CD4-positive, alpha-beta T cell (primary cell): ENCODE results near the gene CEACAM16. TPM values are rescaled to one million over a fixed set of nuclear protein-coding genes. Genes with fewer than 3 reads are reported as not detected.

Experiments
- ATAC-seq: fragments of 200-7000 bp; cut with Tn5 transposase; one replicate; pipeline ENCODE4 v1.10.0; 2022; ENCODE audit warnings: mild to moderate bottlenecking; ENCODE audit not compliant: poor library complexity
- CTCF ChIA-PET: fragments of 350-600 bp; sonication (Branson Sonifier 250); formaldehyde crosslinking; loops from one replicate; lab custom pipeline; 2021; ENCODE audit warnings: antibody characterized with exemption, inconsistent platforms; lab: Charles Lee
- POLR2A ChIA-PET: fragments of 350-600 bp; sonication (Branson Sonifier 250); formaldehyde crosslinking; loops from one replicate; lab custom pipeline; 2021; ENCODE audit warnings: antibody characterized with exemption, inconsistent platforms; lab: Charles Lee
- DNase-seq, 14 experiments: peaks; one replicate each; pipeline ENCODE4 v3.0.0-alpha.2; 2013 to 2020; ENCODE audit warnings: mixed read lengths in 2 of 14
- H3K27ac ChIP-seq, 2 donors: one replicate each; pipeline versions ENCODE4 v1.5.1 to v1.7.0; 2013; ENCODE audit warnings: low read length in 2 of 2, low read depth in 1 of 2, mild to moderate bottlenecking in 1 of 2
- H3K27me3 ChIP-seq, 2 experiments: 1 replicate in 1 of 2; 2 replicates in 1 of 2; pipeline versions ENCODE4 v1.6.1 to v1.7.0; 2013; ENCODE audit warnings: low read length in 2 of 2, control low read depth in 1 of 2, mild to moderate bottlenecking in 1 of 2, moderate library complexity in 1 of 2; ENCODE audit not compliant: insufficient read depth in 2 of 2, control insufficient read depth in 1 of 2
- H3K36me3 ChIP-seq: one replicate; pipeline ENCODE4 v1.6.1; 2013; ENCODE audit warnings: low read length, control low read depth; ENCODE audit not compliant: insufficient read depth
- H3K4me1 ChIP-seq: one replicate; pipeline ENCODE4 v1.6.1; 2013; ENCODE audit warnings: low read length, control low read depth; ENCODE audit not compliant: insufficient read depth
- H3K4me3 ChIP-seq: one replicate; pipeline ENCODE4 v1.5.1; 2013; ENCODE audit warnings: mild to moderate bottlenecking, low read length, moderate library complexity
- H3K9me3 ChIP-seq, 2 experiments: 1 replicate in 1 of 2; 2 replicates in 1 of 2; pipeline versions ENCODE4 v1.6.1 to v1.7.0; 2013; ENCODE audit warnings: low read length in 2 of 2, mild to moderate bottlenecking in 2 of 2, control low read depth in 1 of 2, moderate library complexity in 1 of 2; ENCODE audit not compliant: control insufficient read depth in 1 of 2, insufficient read depth in 1 of 2
- H3K27ac Mint-ChIP-seq: one replicate; pipeline ENCODE4 v1.8.0; 2020; ENCODE audit warnings: mixed read lengths
- H3K27me3 Mint-ChIP-seq: one replicate; pipeline ENCODE4 v1.8.0; 2021; ENCODE audit warnings: mixed read lengths
- H3K36me3 Mint-ChIP-seq: one replicate; pipeline ENCODE4 v1.8.0; 2021; ENCODE audit warnings: low read depth, mixed read lengths
- H3K4me1 Mint-ChIP-seq: one replicate; pipeline ENCODE4 v1.8.0; 2021; ENCODE audit warnings: low read depth, mixed read lengths
- H3K4me3 Mint-ChIP-seq: one replicate; pipeline ENCODE4 v1.8.0; 2020; ENCODE audit warnings: mild to moderate bottlenecking, mixed read lengths
- H3K9me3 Mint-ChIP-seq: one replicate; pipeline ENCODE4 v1.8.0; 2020; ENCODE audit warnings: mixed read lengths
- CTCF ChIP-seq: fragments of 200-600 bp; IDR thresholded peaks from one replicate; pipeline ENCODE4 v1.8.0; 2022; ENCODE audit warnings: antibody characterized with exemption, mild to moderate bottlenecking
- intact Hi-C, 2 experiments: fragments of 100-400 bp; cut with DNase I in 1 of 2; cut with micrococcal nuclease in 1 of 2; formaldehyde crosslinking; loops; one replicate each; pipeline versions ENCODE4 v1.15.1 to v1.9.0; 2023 to 2025; cut with DNase I, micrococcal nuclease
- total RNA-seq, 174 experiments: library from RNA in 2 of 174; stranded (reverse) in 2 of 174; gene quantifications; one replicate each; pipeline ENCODE4 v1.2.3 and lab custom pipeline; 2021 to 2026

The CEACAM16 gene
- total RNA-seq, 2 experiments from 2014 or later, result not detected

DNA sequence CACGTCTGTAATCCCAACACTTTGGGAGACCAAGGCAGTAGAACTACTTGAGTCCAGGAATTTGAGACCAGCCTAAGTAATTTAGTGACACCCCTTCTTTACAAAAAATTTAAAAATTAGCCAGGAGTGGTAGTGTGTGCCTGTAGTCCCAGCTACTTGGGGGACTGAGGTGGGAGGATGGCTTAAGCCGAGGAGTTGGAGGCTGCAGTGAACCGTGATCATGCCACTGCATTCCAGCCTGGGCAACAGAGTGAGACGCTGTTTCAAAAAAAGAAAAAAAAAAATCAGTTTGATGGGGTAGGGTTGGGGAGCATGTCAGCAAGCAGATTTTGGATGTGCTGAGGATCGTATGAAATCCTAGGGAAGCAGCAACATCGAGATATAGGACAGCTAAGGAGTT is 23.4 kb upstream of the CEACAM16 start:
- POLR2A ChIA-PET, result no interaction called here
- Histone ChIP-seq H3K9me3 (peaks cover 0 to 4% of the 10 kb centered on the region in 2 experiments), H3K27me3 (no peaks in the 10 kb centered on the region), H3K27ac (no peak overlapping the region), H3K4me1 (no peaks in the 10 kb centered on the region), H3K36me3 (no peaks in the 10 kb centered on the region), H3K4me3 (no peak overlapping the region)
- H3K9me3 Mint-ChIP-seq, result no peaks in the 10 kb centered on the region
- peaks cover 9% of the 10 kb centered on the region for H3K27me3 Mint-ChIP-seq
- intact Hi-C loops, result no loop called here
- DNase-seq (no peak), ATAC-seq (no peak)
- H3K4me3 Mint-ChIP-seq, result no peak overlapping the region
- no peak for TF ChIP-seq CTCF
- CTCF ChIA-PET, result no interaction called here
- H3K36me3 Mint-ChIP-seq, result no peaks in the 10 kb centered on the region
- no peaks in the 10 kb centered on the region for H3K4me1 Mint-ChIP-seq
- H3K27ac Mint-ChIP-seq, result no peak overlapping the region

DNA sequence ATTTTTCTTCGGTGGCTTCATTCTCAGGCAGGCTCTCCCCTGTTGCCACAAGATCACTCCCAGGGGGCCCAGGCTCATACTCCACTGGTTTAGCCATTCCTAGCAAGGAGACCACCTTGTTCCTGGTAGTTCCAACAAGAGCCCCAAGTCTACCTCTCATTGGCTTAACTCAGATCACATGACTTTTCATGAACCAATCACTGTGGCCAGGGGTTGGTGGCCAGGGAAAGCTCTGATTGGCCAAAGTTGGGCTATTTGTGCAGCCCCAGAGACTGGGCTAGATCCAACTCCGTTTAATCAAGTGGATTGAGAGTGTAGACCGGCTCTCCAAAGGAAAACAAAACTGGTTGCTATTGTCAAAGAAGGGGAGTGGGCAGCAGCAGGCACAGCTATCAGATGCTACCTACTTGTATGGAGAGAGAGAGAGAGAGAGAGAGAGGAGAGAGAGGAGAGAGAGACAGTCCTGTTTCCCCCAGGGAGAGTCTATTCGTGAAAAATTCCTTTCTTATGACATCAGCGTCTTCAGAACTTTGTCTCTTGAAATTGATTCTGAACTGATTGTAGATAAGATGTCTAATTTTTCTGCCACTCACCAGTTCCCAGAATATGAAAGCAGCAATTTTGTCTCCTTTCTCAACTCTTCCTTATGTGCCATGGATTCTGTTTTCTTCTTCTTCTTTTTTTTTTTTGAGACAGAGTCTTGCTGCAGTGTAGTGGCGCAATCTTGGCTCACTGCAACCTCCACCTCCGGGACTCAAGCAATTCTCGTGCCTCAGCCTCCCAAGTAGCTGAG is 21.7 kb upstream of the CEACAM16 start:
- Mint-ChIP-seq H3K27ac (no peak overlapping the region), H3K27me3 (peaks cover 11% of the 10 kb centered on the region), H3K9me3 (no peaks in the 10 kb centered on the region), H3K4me3 (no peak overlapping the region), H3K4me1 (no peaks in the 10 kb centered on the region), H3K36me3 (no peaks in the 10 kb centered on the region)
- ChIA-PET CTCF (no interaction called here), POLR2A (no interaction called here)
- Histone ChIP-seq H3K4me1 (no peaks in the 10 kb centered on the region), H3K4me3 (no peak overlapping the region), H3K27ac (no peak overlapping the region), H3K27me3 (no peaks in the 10 kb centered on the region), H3K9me3 (no peaks in the 10 kb centered on the region), H3K36me3 (no peaks in the 10 kb centered on the region)
- DNase-seq (no peak), ATAC-seq (no peak)
- intact Hi-C loops, result no loop called here
- no peak for TF ChIP-seq CTCF

GRCh38 chr19:44680536-44680935 is 18.4 kb upstream of the CEACAM16 start:
- H3K27me3 Mint-ChIP-seq, result peaks cover 15% of the 10 kb centered on the region
- no peak overlapping the region for H3K27ac Mint-ChIP-seq
- H3K4me1 Mint-ChIP-seq, result peaks cover 5% of the 10 kb centered on the region
- ATAC-seq (no peak), DNase-seq (no peak)
- H3K9me3 Mint-ChIP-seq, result no peaks in the 10 kb centered on the region
- ChIA-PET CTCF (no interaction called here), POLR2A (no interaction called here)
- no peak for TF ChIP-seq CTCF
- H3K36me3 Mint-ChIP-seq, result no peaks in the 10 kb centered on the region
- H3K4me3 Mint-ChIP-seq, result no peak overlapping the region
- Histone ChIP-seq H3K9me3 (no peaks in the 10 kb centered on the region), H3K27ac (no peak overlapping the region), H3K4me3 (no peak overlapping the region), H3K27me3 (no peaks in the 10 kb centered on the region), H3K4me1 (no peaks in the 10 kb centered on the region), H3K36me3 (no peaks in the 10 kb centered on the region)
- intact Hi-C loops, result no loop called here
